NCI-H82 treated with DMSO at 0.1 percent for 48 hours (cell line): ENCODE data around the gene NPTX2.
"Not testable (repeated sequence)": the region's sequence is repeated elsewhere in the genome, so short reads cannot be mapped to it uniquely, and the experiment has no call there.

Experiments
- DNase-seq: peaks from one replicate; lab custom pipeline; 2025; ENCODE audit not compliant: unreplicated experiment; lab: John Stamatoyannopoulos, UW

Gene NPTX2

GRCh38 chr7:98617051-98617959, at the start of gene NPTX2:
Gene NPTX2, plus strand, starts transcription at chr7:98617285. Its CDS starts 177 bp downstream, at chr7:98617462.
- DNase-seq, result peak; percentile 61

GRCh38 chr7:98567991-98568390, 49.1 kb upstream of the NPTX2 start:
- no peak for DNase-seq

GRCh38 chr7:98568891-98569290, 48.2 kb upstream of the NPTX2 start:
- DNase-seq, result peak; percentile 50

- no peak for DNase-seq
Measured at GRCh38 chr7:98569691-98570337, 47.3 kb upstream of the NPTX2 start.

- DNase-seq, result no peak
Measured at GRCh38 chr7:98571006-98571405, 46.1 kb upstream of the NPTX2 start.

- no peak for DNase-seq
Measured at GRCh38 chr7:98571986-98572385, 45.1 kb upstream of the NPTX2 start.

GRCh38 chr7:98572716-98573115, 44.4 kb upstream of the NPTX2 start:
- DNase-seq, result not testable (repeated sequence)

GRCh38 chr7:98573816-98574215, 43.3 kb upstream of the NPTX2 start:
- DNase-seq, result no peak

GRCh38 chr7:98575878-98576277, 41.2 kb upstream of the NPTX2 start:
- no peak for DNase-seq

- no peak for DNase-seq
Measured at GRCh38 chr7:98584830-98585229, 32.3 kb upstream of the NPTX2 start.

- no peak for DNase-seq
Measured at GRCh38 chr7:98591926-98592325, 25.2 kb upstream of the NPTX2 start.

GRCh38 chr7:98594348-98594747, 22.7 kb upstream of the NPTX2 start:
- DNase-seq, result no peak

- DNase-seq, result no peak
Measured at GRCh38 chr7:98594787-98595186, 22.3 kb upstream of the NPTX2 start.

GRCh38 chr7:98598846-98599615, 18.1 kb upstream of the NPTX2 start:
- no peak for DNase-seq

GRCh38 chr7:98599886-98600285, 17.2 kb upstream of the NPTX2 start:
- no peak for DNase-seq

- no peak for DNase-seq
Measured at GRCh38 chr7:98602755-98603398, 14.2 kb upstream of the NPTX2 start.

GRCh38 chr7:98603399-98603788, 13.7 kb upstream of the NPTX2 start:
- DNase-seq, result no peak

GRCh38 chr7:98613601-98614425, 3.3 kb upstream of the NPTX2 start:
- no peak for DNase-seq

GRCh38 chr7:98616381-98617050, 569 bp upstream of the NPTX2 start:
- no peak for DNase-seq

GRCh38 chr7:98617960-98618418, 904 bp downstream of the NPTX2 start:
- no peak for DNase-seq
